Measurements from ENCODE around the gene DNAJC5G. TPM values are rescaled to one million over a fixed set of nuclear protein-coding genes. Genes with fewer than 3 reads are reported as not detected.

The DNAJC5G gene
- total RNA-seq, 2 experiments from 2014 or later: not detected

- Mint-ChIP-seq H3K36me3 (ENCODE audit: low read depth) (peaks cover 40% of the 10 kb centered on the region), H3K27me3 (ENCODE audit: low read depth) (no peaks in the 10 kb centered on the region), H3K9me3 (no peaks in the 10 kb centered on the region), H3K27ac (no peak overlapping the region), H3K4me1 (ENCODE audit: low read depth) (no peaks in the 10 kb centered on the region), H3K4me3 (no peak overlapping the region)
- DNase-seq: no peak
- CTCF ChIA-PET: interaction anchor here (0.9 to 2.4 kb wide), 2 partner anchors 36 to 46 kb away, joined by 3 to 8 read pairs; no protein-coding TSS in a partner anchor
- intact Hi-C loops (cut with micrococcal nuclease): no loop called here
Observed at GRCh38 chr2:27243391-27244130, 31.7 kb upstream of the DNAJC5G start.

- Mint-ChIP-seq H3K36me3 (ENCODE audit: low read depth) (peaks cover 31% of the 10 kb centered on the region), H3K4me3 (no peak overlapping the region), H3K9me3 (no peaks in the 10 kb centered on the region), H3K4me1 (ENCODE audit: low read depth) (no peaks in the 10 kb centered on the region), H3K27me3 (ENCODE audit: low read depth) (peaks cover 2% of the 10 kb centered on the region), H3K27ac (no peak overlapping the region)
- intact Hi-C loops (cut with micrococcal nuclease): no loop called here
- DNase-seq: no peak
- CTCF ChIA-PET: interaction anchor here (0.6 to 1.0 kb wide), 2 partner anchors 58 to 222 kb away, joined by 3 to 4 read pairs; no protein-coding TSS in a partner anchor
Observed at GRCh38 chr2:27245116-27245515, 30.1 kb upstream of the DNAJC5G start.

GRCh38 chr2:27245626-27246025, 29.6 kb upstream of the DNAJC5G start:
- intact Hi-C loops (cut with micrococcal nuclease): no loop called here
- Mint-ChIP-seq H3K4me1 (ENCODE audit: low read depth) (no peaks in the 10 kb centered on the region), H3K27ac (no peak overlapping the region), H3K36me3 (ENCODE audit: low read depth) (peaks cover 25% of the 10 kb centered on the region), H3K9me3 (no peaks in the 10 kb centered on the region), H3K27me3 (ENCODE audit: low read depth) (peaks cover 2% of the 10 kb centered on the region), H3K4me3 (no peak overlapping the region)
- CTCF ChIA-PET: interaction anchor here (0.7 kb wide), 1 partner anchor 117 kb away, joined by 4 read pairs; no protein-coding TSS in a partner anchor
- DNase-seq: no peak

- no peak overlapping the region for H3K27ac Mint-ChIP-seq
- intact Hi-C loops (cut with micrococcal nuclease): no loop called here
- no peak for DNase-seq
- peaks cover 8% of the 10 kb centered on the region for H3K36me3 Mint-ChIP-seq (ENCODE audit: low read depth)
- no peak overlapping the region for H3K4me3 Mint-ChIP-seq
- H3K9me3 Mint-ChIP-seq: no peaks in the 10 kb centered on the region
- CTCF ChIA-PET: interaction anchor here (0.8 to 7.7 kb wide), 4 partner anchors 17 to 67 kb away, joined by 4 to 68 read pairs (median 18); partner anchors contain the start of gene TRIM54
- H3K27me3 Mint-ChIP-seq (ENCODE audit: low read depth): peaks cover 4% of the 10 kb centered on the region
- no peaks in the 10 kb centered on the region for H3K4me1 Mint-ChIP-seq (ENCODE audit: low read depth)
Observed at GRCh38 chr2:27247893-27248292, 27.3 kb upstream of the DNAJC5G start.

GRCh38 chr2:27249159-27249890, 25.9 kb upstream of the DNAJC5G start:
- Mint-ChIP-seq H3K27ac (no peak overlapping the region), H3K36me3 (ENCODE audit: low read depth) (peaks cover 1% of the 10 kb centered on the region), H3K27me3 (ENCODE audit: low read depth) (peaks cover 4% of the 10 kb centered on the region), H3K4me3 (no peak overlapping the region), H3K4me1 (ENCODE audit: low read depth) (no peaks in the 10 kb centered on the region), H3K9me3 (no peaks in the 10 kb centered on the region)
- intact Hi-C loops (cut with micrococcal nuclease): no loop called here
- DNase-seq: no peak
- CTCF ChIA-PET: interaction anchor here (0.6 to 7.7 kb wide), 8 partner anchors 14 to 472 kb away, joined by 3 to 68 read pairs (median 4); partner anchors contain the start of genes MPV17 and TRIM54

- Mint-ChIP-seq H3K4me3 (no peak overlapping the region), H3K9me3 (no peaks in the 10 kb centered on the region), H3K4me1 (ENCODE audit: low read depth) (no peaks in the 10 kb centered on the region), H3K27ac (no peak overlapping the region), H3K27me3 (ENCODE audit: low read depth) (peaks cover 4% of the 10 kb centered on the region), H3K36me3 (ENCODE audit: low read depth) (no peaks in the 10 kb centered on the region)
- CTCF ChIA-PET: interaction anchor here (0.6 to 7.7 kb wide), 8 partner anchors 14 to 97 kb away, joined by 3 to 68 read pairs (median 4); partner anchors contain the start of gene TRIM54
- intact Hi-C loops (cut with micrococcal nuclease): loop anchor here (1.0 to 5.0 kb wide), 4 partner anchors 30 to 432 kb away; no protein-coding TSS in a partner anchor
- peak; percentile 76 for DNase-seq
Observed at GRCh38 chr2:27249891-27250651, 25.2 kb upstream of the DNAJC5G start.

- Mint-ChIP-seq H3K27ac (no peak overlapping the region), H3K4me1 (ENCODE audit: low read depth) (no peaks in the 10 kb centered on the region), H3K9me3 (no peaks in the 10 kb centered on the region), H3K4me3 (no peak overlapping the region), H3K36me3 (ENCODE audit: low read depth) (no peaks in the 10 kb centered on the region), H3K27me3 (ENCODE audit: low read depth) (peaks cover 9% of the 10 kb centered on the region)
- DNase-seq: no peak
- CTCF ChIA-PET: interaction anchor here (0.7 to 7.7 kb wide), 5 partner anchors 14 to 93 kb away, joined by 3 to 68 read pairs (median 3); partner anchors contain the start of gene TRIM54
- intact Hi-C loops (cut with micrococcal nuclease): loop anchor here (1.0 to 5.0 kb wide), 4 partner anchors 29 to 431 kb away; no protein-coding TSS in a partner anchor
Observed at GRCh38 chr2:27250652-27251379, 24.4 kb upstream of the DNAJC5G start.

- intact Hi-C loops (cut with micrococcal nuclease): loop anchor here (5.0 kb wide), 1 partner anchor 431 kb away; no protein-coding TSS in a partner anchor
- CTCF ChIA-PET: interaction anchor here (1.0 to 7.7 kb wide), 3 partner anchors 13 to 51 kb away, joined by 3 to 68 read pairs (median 29); partner anchors contain the start of gene TRIM54
Observed at GRCh38 chr2:27251766-27252165, 23.5 kb upstream of the DNAJC5G start.

GRCh38 chr2:27255187-27255586, 20.0 kb upstream of the DNAJC5G start:
- CTCF ChIA-PET: interaction anchor here (0.7 to 1.9 kb wide), 3 partner anchors 24 to 48 kb away, joined by 3 to 11 read pairs (median 3); partner anchors contain the start of gene TRIM54
- H3K27me3 Mint-ChIP-seq (ENCODE audit: low read depth): peaks cover 37% of the 10 kb centered on the region
- no peak overlapping the region for H3K27ac Mint-ChIP-seq
- DNase-seq: no peak
- H3K4me3 Mint-ChIP-seq: no peak overlapping the region
- intact Hi-C loops (cut with micrococcal nuclease): no loop called here
- H3K4me1 Mint-ChIP-seq (ENCODE audit: low read depth): no peaks in the 10 kb centered on the region
- H3K36me3 Mint-ChIP-seq (ENCODE audit: low read depth): no peaks in the 10 kb centered on the region
- H3K9me3 Mint-ChIP-seq: no peaks in the 10 kb centered on the region

More at GRCh38 chr2:27251766-27252165, 23.5 kb upstream of the DNAJC5G start:
- Mint-ChIP-seq H3K27ac (no peak overlapping the region), H3K9me3 (no peaks in the 10 kb centered on the region), H3K36me3 (ENCODE audit: low read depth) (no peaks in the 10 kb centered on the region), H3K4me1 (ENCODE audit: low read depth) (no peaks in the 10 kb centered on the region), H3K27me3 (ENCODE audit: low read depth) (peaks cover 17% of the 10 kb centered on the region), H3K4me3 (no peak overlapping the region)
- DNase-seq: no peak

GRCh38 chr2:27255660-27256059, 19.6 kb upstream of the DNAJC5G start:
- no peak for DNase-seq
- H3K4me1 Mint-ChIP-seq (ENCODE audit: low read depth): no peaks in the 10 kb centered on the region
- no peak overlapping the region for H3K4me3 Mint-ChIP-seq
- intact Hi-C loops (cut with micrococcal nuclease): no loop called here
- H3K27me3 Mint-ChIP-seq (ENCODE audit: low read depth): peaks cover 42% of the 10 kb centered on the region
- H3K36me3 Mint-ChIP-seq (ENCODE audit: low read depth): no peaks in the 10 kb centered on the region
- no peaks in the 10 kb centered on the region for H3K9me3 Mint-ChIP-seq
- no peak overlapping the region for H3K27ac Mint-ChIP-seq
- CTCF ChIA-PET: interaction anchor here (0.7 to 1.9 kb wide), 3 partner anchors 24 to 47 kb away, joined by 3 to 11 read pairs (median 3); partner anchors contain the start of gene TRIM54

GRCh38 chr2:27256855-27257454, 18.3 kb upstream of the DNAJC5G start:
- CTCF ChIA-PET: interaction anchor here (0.5 to 1.9 kb wide), 4 partner anchors 9 to 23 kb away, joined by 3 to 11 read pairs (median 4); no protein-coding TSS in a partner anchor
- Mint-ChIP-seq H3K4me1 (ENCODE audit: low read depth) (peaks cover 8% of the 10 kb centered on the region), H3K27ac (no peak overlapping the region), H3K36me3 (ENCODE audit: low read depth) (no peaks in the 10 kb centered on the region), H3K27me3 (ENCODE audit: low read depth) (peaks cover 52% of the 10 kb centered on the region), H3K4me3 (no peak overlapping the region), H3K9me3 (no peaks in the 10 kb centered on the region)
- intact Hi-C loops (cut with micrococcal nuclease): no loop called here
- no peak for DNase-seq
